ENCODE results near the gene NEK3.
"Not testable (repeated sequence)": the region's sequence is repeated elsewhere in the genome, so short reads cannot be mapped to it uniquely, and the experiment has no call there.

NEK3 gene

GRCh38 chr13:52118095-52118494 is 41.3 kb downstream of the NEK3 start:
- no peak for DNase-seq (ENCODE audit: low read depth in 2 of 2)

- no peak for DNase-seq (ENCODE audit: low read depth in 2 of 2)
Measured at GRCh38 chr13:52112591-52112990, 46.8 kb downstream of the NEK3 start.

- no peak for DNase-seq (ENCODE audit: low read depth in 2 of 2)
Measured at GRCh38 chr13:52109116-52109670, 50.2 kb downstream of the NEK3 start.

GRCh38 chr13:52105841-52106240 is 53.6 kb downstream of the NEK3 start:
- no peak for DNase-seq (ENCODE audit: low read depth in 2 of 2)

GRCh38 chr13:52104624-52105023 is 54.8 kb downstream of the NEK3 start:
- DNase-seq (ENCODE audit: low read depth in 2 of 2): no peak

GRCh38 chr13:52103386-52103785 is 56.0 kb downstream of the NEK3 start:
- no peak for DNase-seq (ENCODE audit: low read depth in 2 of 2)

- DNase-seq (ENCODE audit: low read depth in 2 of 2): not testable (repeated sequence)
Measured at GRCh38 chr13:52102423-52102822, 57.0 kb downstream of the NEK3 start.

- DNase-seq (ENCODE audit: low read depth in 2 of 2): no peak
Measured at GRCh38 chr13:52097197-52097596, 62.2 kb downstream of the NEK3 start.

GRCh38 chr13:52096748-52097147 is 62.6 kb downstream of the NEK3 start:
- no peak for DNase-seq (ENCODE audit: low read depth in 2 of 2)

- DNase-seq (ENCODE audit: low read depth in 2 of 2): no peak
Measured at GRCh38 chr13:52096062-52096461, 63.3 kb downstream of the NEK3 start.

GRCh38 chr13:52092087-52092486 is 67.3 kb downstream of the NEK3 start:
- no peak for DNase-seq (ENCODE audit: low read depth in 2 of 2)

- DNase-seq (ENCODE audit: low read depth in 2 of 2): no peak
Measured at GRCh38 chr13:52091473-52091872, 67.9 kb downstream of the NEK3 start.

- no peak for DNase-seq (ENCODE audit: low read depth in 2 of 2)
Measured at GRCh38 chr13:52085421-52085820, 74.0 kb downstream of the NEK3 start.

- not testable (repeated sequence) for DNase-seq (ENCODE audit: low read depth in 2 of 2)
Measured at GRCh38 chr13:52084981-52085380, 74.4 kb downstream of the NEK3 start.

All from stimulated activated CD8-positive, alpha-beta memory T cell treated with anti-CD3 and anti-CD28 coated beads, Interleukin-2, amount 100 ng/mL, for 48 hours (primary cell).